CD4-positive, alpha-beta T cell treated with Interleukin-10 for 1 hour (primary cell): ENCODE results near the gene FLAD1.
"Not testable (repeated sequence)": the region's sequence is repeated elsewhere in the genome, so short reads cannot be mapped to it uniquely, and the experiment has no call there.

Experiments
- DNase-seq: peaks from one replicate; pipeline ENCODE4 v3.0.0-alpha.2; 2020

The FLAD1 gene

DNA sequence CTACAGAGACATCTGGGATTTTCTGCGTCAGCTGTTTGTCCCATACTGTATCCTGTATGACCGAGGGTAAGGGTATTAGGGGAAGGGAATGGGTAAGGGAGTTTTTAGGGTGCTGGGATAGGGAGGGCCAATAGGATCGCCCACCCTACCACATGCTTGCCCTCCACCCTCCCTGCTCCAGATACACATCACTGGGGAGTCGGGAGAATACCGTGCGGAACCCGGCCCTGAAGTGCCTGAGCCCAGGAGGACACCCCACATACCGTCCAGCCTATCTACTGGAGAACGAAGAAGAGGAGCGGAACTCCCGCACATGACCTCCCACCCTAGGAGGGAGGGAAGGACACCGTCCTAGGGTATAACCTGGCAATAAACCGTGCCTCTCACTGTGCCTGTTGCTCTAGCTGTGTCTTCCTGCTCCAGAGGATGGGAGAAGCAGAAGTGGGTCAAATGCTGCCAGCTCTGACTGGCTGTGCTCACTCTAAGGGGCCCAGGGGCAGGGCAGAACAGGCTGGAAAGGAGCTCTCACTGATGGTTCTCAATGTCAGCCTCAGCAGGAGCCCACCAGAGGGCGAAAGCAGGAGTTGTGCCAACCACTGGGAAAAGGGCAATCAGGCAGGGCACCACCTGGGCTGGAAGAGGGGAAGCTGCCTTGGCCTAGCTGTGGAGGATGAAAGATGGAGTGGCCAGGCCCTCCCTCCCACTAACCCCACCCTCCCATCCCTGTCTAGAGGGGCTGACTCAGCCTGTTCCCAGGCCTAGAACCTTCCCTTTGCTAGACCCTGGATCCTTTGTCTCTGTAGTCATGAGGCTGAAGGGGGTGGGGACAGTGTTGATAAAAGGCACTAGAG lies 9.8 kb downstream of the FLAD1 start:
- DNase-seq = no peak

DNA sequence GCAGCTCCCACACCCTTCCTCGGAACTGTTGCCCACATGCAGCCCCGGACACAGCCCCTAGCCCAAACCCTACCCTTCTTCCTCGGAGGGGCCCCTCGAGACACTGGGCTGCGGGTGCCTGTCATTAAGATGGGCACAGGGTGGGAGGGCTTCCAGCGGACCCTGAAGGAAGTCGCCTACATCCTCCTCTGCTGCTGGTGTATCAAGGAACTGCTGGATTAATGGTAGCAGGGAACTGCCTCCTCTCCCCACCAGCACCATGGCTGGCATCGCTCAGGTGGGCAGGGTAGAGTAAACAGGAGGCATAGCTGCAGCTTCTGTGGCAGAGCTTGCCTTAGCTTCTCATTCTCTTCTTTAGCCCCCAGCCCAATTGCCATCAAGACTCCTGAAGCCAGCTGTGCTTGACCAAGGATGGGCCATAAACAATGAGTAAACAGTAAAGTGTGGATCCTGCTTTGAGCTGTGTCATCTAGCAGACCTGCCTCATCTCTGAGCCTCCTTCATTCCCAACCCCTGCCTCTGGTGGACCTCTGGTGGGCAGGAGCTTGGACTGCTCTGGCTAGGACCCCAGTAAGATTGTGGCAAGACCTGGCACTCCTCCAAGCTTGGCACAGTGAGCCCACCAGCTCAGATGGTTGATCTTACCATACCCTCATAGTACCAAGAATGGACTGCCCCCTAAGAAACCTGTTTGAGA lies 10.6 kb downstream of the FLAD1 start, which contains the start of gene LENEP:
LENEP (plus strand) TSS at position 15 of the 697 bp plus-strand sequence; CDS start at position 37, 22 bp downstream.
- DNase-seq = no peak

DNA sequence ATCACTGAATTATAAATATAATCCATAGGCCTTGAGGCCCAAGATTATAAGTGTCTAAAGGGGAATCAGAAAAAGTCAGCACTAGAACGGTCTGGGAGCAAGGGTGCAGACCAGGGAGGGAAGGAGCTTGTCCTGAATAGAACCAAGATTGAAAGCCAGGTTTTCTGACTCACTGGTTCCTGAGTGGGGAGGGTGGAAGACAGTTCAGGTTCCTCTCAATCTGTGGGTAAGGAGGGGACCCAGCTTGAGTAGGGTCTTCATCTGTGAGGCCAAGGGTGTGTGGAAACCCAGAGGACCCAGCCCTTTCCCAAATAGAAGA lies 11.1 kb downstream of the FLAD1 start:
- DNase-seq = no peak

DNA sequence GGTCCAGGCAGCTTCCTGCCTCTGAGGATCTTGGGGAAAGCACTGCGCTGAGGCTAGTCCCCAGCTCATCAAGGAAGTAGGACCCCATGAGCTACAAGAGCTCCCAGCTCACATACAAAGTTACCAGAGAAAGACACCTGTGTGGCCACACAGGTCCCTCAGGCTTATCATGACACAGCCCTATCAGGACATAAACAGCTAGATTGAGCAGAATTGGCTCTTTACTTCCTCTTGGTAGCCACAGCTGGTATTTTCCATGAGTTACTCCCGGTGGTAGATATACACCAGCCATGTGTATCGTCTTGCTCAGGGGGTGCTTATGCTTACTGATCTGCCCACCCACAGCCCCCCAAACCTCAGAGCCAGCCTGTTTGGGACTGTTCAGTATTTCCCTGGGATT lies 11.4 kb downstream of the FLAD1 start:
- DNase-seq = no peak

DNA sequence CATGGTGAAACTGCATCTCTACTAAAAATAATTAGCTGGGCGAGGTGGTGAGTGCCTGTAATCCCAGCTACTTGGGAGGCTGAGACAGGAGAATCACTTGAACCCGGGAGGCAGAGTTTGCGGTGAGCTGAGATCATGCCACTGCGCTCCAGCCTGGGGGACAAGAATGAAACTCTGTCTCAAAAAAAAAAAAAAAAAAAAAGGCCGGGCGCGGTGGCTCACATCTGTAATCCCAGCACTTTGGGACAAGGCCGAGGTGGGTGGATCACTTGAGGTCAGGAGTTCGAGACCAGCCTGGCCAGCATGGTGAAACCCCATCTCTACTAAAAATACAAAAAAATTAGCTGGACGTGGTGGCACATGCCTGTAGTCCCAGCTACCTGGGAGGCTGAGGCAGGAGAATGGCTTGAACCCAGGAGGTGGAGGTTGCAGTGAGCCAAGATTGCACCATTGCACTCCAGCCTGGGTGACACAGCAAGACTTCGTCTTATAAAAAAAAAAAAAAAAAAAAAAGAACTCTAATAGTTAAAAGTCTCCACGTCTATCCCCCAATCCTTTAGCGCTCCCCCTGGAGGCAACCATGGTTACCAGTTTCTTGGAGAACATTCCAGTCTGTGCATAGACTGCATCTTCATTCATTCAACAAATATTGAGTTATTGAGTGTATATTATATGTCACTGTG lies 12.3 kb downstream of the FLAD1 start:
- DNase-seq = not testable (repeated sequence)

DNA sequence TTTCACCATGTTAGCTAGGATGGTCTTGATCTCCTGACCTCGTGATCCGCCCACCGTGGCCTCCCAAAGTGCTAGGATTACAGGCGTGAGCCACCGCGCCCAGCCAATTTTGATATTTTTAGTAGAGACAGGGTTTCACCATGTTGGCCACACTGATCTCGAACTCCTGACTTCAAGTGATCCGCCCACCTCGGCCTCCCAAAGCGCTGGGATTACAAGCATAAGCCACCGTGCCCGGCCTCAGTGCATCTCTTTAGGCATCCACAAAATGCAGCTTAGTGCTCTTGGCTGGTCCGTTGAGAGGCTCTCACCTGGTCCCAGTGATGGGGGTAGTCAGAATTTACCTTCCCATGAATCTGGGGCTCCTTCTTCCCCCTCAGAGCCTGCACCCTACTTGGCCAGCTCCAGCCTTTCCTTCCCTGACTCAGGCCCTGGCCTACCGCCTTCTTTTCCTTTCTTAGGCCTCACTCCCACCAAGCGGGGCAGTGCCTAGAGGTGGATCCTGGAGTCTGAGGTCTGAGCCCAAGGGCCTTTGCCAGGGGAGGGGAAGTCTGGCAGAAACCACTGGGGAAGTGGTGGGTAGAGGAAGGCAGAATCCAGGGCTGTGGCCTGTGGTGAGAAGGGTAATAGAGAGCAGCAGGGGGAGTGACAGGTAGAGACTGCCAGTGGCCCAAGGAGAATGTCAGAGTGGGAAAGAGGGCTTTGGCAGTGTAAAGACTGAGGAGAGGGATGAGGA lies 14.0 kb downstream of the FLAD1 start:
- DNase-seq = no peak

DNA sequence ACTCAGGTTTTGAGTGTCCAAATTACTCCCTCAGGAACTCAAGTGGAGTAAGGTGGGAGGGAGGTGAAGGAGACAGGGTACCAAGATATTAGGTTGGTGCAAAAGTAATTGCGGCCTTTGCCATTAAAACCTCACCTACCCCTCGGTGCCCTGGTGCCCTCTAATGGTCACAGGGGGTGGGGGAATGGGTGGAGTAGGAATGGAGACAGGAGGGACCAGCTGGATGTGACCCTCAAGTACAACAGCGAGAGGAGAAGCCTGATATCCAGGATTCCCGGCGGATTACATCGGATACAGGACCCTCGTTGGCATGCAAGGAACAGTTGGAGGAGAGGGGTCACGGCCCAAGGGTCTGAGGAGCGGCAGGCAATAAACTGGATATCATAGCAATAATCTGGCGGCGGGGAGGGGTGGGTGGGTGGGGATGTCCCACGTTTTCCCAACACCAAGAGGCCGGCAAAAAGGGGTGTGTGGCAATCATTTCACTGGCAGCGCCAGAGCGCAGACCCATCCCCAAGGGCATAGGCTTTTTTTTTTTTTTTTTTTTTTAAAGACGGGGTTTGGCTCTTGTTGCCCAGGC lies 15.1 kb downstream of the FLAD1 start:
- no peak for DNase-seq

DNA sequence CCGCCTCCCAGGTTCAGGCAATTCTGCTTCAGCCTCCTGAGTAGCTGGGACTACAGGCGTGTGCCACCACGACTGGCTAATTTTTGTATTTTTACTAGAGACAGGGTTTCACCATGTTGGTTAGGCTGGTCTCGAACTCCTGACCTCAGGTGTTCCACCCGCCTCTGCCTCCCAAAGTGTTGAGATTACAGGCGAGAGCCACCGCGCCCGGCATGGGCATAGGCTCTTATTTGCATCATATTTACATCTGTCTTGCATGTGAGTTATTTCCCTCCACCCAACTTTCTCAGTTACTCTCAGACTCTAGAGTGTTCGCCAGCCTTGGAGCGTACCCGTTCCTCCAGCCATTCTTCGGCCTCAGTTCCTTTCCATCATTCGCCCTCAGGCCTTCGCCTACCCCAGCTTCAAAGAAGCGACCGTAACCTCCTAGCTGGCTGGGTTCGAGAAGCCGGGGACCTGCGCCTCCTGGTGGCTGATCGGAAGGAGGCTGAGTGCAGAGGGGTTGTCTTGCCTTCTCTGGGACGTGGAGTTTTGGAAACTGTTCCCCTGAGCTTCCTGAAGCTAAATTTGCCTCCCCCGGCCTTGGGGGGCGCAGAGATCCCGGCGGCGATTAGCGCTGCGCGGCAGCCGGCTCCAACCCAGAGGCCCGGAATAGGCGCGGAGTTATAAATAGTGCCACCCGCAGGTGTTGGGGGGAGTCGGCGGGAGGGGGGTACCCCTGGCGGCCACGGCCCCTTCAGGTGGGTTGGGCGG lies 15.8 kb downstream of the FLAD1 start:
- DNase-seq = peak; percentile 78

DNA sequence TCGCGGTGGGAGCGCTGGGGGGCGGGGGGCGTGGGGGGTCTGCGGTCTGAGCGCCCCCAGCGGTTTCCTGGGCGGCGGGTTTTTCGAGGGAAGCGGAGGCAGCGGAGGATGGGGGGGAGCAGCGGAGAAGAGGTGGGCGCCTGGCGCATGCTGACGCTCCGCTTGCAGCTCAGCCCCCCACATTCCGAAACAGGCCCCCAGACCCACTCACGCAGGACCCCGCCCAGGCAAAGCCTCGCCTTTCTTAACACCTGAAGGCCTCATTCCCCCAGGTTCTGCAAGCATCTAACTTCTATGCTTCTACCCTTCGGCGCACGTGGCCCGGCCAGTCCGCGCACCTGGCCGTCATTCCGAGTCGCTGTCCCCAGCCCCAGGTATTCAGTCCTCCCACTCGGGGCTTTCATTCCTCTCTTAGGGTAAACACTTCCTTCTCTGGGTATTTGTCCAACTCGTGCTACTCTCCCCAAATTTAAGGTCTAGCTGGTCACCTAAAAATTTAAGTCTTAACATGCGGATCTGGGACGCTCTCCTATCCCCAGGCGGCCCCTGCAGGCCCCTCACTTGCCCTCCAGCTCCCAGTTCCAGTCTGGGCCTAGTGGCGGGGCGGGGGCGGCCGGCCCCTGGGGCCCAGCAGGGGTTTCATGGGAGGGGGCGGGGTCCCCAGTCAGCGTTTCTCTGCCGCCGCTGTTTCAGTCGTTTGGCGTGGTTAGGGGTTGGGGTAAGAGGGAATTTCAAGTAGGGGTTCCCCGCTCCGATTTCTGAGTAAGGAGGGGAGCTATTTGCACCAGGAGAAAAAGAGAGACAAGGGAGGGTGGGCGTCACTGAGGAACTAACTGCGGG lies 16.6 kb downstream of the FLAD1 start:
- peak; percentile 53 for DNase-seq

DNA sequence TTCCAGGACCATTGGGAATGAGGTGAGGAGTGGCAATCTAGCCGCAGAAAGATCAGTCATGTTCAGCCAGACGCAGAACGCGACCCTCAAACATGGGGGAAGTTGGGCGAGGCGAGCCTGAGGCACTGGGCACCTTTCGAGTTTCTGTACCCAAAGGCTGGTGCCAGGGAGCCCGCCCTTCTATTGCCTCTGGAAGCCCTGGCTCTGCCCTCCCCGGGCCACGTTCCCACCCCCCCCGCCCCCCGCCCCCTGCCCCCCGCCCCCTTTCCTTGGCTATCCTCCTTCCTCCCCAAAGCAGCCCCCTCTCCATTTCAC lies 17.2 kb downstream of the FLAD1 start:
- DNase-seq = no peak

DNA sequence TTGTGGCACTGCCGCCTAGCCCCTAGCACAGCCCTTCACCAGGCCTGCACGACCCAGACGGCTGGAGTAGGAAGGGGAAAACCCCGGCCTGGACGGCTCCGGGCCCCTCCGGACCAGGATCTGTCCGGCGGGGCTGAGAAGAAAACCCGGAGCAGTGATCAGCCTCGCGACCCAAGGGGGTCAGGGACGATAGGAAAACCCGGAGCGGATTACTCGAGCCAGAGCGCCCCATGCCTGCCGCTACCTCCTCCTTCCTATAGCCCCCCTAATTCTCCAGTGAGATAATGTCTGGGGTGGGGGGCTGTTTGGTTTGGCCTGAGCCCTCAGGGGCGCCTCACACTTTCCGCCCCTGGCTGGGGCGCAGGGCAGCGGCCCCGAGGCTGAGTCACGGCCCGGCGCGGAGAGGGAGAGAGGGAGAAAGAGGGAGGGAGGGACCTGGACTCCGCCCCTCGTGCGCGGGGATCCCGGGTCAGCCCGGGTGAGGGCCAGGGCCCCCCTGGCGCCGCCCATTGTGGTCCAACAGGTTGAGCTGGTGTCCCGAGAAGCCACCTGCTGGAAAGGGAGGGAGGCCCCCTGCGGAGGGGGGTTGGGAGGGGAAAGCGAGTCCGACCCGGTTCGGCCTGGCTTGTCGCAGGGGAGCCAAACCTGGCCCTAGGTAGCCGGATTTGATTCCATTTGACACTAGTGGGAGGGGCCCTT lies 17.7 kb downstream of the FLAD1 start:
- DNase-seq = peak; percentile 82

DNA sequence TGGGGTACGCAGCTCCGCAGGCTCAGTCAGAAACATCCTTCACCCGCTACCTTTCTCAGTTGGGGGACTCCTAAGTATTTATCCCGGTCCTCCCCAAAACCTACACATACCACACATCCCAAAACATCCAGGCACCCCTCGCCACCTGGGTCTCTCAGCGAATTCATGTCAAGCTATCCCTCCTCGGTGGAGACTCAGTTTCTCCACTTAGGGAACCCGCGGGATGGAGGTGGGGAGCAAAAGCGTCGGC lies 18.2 kb downstream of the FLAD1 start:
- DNase-seq = no peak

DNA sequence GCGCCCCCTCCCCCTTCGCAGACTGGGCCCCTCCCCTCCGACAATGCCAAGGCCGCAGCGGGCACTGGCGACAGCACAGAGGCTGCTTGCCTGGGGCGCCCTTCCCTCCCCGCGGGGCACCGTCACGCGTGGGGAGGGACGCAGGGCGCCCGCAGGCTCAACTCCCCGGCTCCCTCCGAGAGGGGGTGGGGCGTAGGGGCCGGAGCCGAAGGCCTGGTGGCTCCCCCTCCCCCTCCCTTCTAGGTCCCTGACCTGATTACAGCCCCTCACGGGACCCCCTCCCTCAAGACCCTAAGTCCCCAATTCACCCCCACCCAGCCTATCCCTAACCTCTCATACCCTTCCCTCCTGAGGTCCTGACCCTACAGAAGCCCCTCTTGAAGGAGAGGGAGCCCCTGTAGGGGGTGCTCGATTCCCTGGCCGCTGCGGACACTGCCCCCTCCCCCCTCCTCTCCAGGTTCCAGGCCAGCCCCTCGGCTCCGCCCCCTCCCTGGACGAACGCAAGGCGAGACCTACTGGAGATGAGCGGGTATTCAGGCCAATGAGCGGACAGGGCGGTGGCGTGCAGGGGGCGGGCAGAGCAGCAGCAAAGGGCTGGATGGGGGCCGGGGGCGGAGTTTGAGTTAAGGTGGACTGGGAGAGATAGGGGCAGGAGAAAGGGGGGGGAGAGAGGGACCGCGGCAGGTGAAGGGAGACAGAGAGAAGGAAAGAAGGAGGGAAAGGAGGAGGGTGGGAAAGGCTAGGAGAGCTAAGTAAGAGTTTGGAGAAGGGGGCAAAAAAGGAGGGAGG lies 18.7 kb downstream of the FLAD1 start:
- DNase-seq = peak; percentile 98

DNA sequence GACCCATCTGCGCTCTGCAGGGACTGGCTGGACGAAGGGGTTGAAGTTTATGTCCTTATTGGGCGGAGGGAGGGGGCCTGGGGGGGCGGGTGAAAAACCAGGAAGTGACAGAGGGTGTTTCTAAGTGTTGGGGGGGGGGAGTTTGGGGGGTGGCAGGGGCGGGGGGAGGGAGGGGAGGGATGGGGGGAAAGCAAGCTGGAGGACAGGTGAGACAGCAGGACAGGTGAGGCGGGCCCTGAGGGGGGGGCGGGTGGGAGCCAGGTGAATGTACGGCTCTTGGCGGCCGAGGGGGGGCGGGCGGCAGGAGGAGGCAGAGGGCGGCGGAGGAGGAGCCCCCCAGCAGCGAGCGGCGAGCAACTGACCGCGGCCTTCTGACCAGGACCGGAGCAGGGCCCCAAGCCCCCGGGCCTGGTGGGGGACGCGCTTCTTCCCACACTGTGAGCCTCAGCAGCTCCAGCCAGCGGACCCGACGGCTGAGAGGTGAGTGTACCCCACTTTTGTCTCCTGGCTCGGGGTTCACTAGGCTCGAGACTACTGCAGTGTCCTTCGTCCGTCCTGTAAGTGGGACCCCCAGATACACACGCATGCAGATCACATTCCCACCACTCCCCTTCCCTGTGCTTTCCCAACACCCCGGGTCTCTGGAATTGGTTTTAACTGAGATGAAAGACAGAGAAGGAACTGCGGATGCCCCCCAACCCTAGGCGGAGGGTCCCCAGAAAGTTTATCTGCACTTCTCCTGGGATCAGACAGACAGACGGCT lies 19.5 kb downstream of the FLAD1 start, which contains the start of gene ZBTB7B:
ZBTB7B (plus strand) TSS at position 339 of the 763 bp plus-strand sequence. CDS start 11,859 bp downstream, outside the sequence.
- DNase-seq = no peak

DNA sequence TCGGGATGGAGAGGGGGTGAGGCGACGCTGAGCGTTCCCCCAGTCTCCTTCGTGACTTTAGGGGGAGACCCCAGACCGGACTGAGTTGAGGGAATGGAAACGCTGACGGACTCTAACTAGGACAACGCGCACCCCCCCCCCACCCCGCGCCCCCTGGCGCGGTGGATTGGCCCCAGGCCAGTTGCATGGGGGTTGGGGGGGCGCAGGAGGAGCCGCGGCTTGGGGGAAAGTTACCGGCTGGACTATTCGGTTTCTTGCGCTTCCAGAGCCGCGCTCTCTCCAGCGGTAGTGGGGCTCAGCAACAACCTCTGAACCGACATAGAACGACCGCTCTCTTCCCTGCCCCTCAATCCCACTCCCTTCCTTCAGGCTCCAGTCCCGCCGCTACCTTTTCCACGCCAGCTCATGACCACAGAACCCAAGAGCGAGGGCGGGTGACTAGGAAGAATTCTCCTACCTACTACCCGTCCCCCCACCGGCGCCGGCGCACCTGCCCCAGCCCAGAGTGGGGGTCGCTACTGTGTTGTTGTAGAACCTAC lies 20.2 kb downstream of the FLAD1 start:
- no peak for DNase-seq

DNA sequence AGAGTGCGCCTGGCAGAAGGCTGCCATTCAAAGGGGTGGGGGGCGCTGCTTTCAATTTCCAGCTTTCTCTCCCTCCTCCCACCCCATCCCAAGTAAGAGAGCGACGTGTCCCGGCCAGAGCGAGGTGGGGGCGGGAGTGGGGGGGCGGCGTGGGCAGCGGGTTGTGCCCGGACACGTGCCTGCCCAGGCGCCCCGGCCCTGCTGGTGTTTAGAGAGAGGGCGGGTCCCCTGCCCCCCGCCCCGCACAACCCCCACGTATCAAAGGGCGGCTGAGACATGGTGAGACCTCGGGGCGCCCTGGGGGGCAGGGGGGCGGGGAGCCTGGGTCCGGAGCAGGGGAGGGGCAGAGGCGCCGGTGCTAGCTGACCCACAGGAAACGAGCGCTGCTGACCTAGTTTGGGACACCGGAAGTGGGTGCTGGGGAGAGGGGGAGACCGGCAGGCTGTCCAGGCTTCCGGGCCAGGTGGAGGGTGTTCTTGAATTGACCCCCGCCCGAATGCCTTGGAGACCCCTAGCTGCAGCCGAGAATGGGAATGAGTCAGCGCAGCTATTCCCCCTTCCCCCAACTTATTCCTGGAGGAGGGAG lies 20.7 kb downstream of the FLAD1 start:
- no peak for DNase-seq

DNA sequence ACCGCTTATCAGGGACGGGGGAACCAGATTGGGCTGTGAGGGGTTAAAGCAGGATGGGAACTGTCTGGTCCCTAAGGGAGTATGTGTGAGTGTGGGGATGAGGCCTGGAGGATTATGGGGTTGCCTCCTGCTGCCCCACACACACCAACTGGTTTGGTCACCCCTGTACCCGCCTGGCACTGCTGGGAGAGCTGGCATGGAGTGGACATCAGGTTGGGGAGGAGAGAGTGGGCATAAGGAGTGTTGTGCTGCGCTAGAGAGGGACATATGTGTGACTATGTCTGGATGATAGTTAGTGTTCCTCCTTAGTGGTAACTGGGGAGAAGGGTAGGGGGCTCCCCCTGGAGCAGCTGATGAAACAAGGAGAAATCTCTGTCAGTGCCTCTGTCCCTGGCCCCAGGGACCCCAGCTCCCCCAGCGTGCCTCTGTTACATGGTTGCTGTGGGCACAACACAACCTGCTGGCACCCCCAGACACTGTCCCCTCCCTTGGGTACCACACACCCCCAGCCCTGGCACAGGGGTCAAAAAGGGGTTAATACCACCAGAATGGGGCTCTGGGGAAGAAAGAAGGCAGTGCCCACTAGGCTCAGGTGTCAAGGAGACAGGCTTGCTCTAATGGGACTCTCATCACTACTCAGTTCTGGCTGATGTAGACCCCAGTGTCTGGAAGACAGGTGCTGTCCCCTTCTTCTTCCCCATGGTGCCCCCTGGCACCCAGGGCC lies 21.4 kb downstream of the FLAD1 start:
- DNase-seq = no peak
